ENCODE measurements around the gene ESPNL.

The ESPNL gene

GRCh38 chr2:238139196-238140039, 39.3 kb downstream of the ESPNL start:
- DNase-seq (ENCODE audit: low read depth, low spot score): no peak

GRCh38 chr2:238140040-238140439, 39.9 kb downstream of the ESPNL start:
- DNase-seq (ENCODE audit: low read depth, low spot score): no peak
- no peak overlapping the region for H3K27ac ChIP-seq

More at GRCh38 chr2:238139196-238140039, 39.3 kb downstream of the ESPNL start:
- no peak overlapping the region for H3K27ac ChIP-seq

GRCh38 chr2:238140721-238141540, 40.8 kb downstream of the ESPNL start:
- DNase-seq (ENCODE audit: low read depth, low spot score): no peak
- H3K27ac ChIP-seq: peak overlapping the region; percentile 48

GRCh38 chr2:238141541-238142318, 41.6 kb downstream of the ESPNL start:
- H3K27ac ChIP-seq: peak overlapping the region; percentile 48
- DNase-seq (ENCODE audit: low read depth, low spot score): peak; percentile 64

- DNase-seq (ENCODE audit: low read depth, low spot score): no peak
- H3K27ac ChIP-seq: peak overlapping the region; percentile 48
Measured at GRCh38 chr2:238142382-238143205, 42.5 kb downstream of the ESPNL start.

GRCh38 chr2:238143239-238143951, 43.3 kb downstream of the ESPNL start:
- DNase-seq (ENCODE audit: low read depth, low spot score): peak; percentile 24
- no peak overlapping the region for H3K27ac ChIP-seq

- DNase-seq (ENCODE audit: low read depth, low spot score): no peak
- H3K27ac ChIP-seq: no peak overlapping the region
Measured at GRCh38 chr2:238144262-238144661, 44.1 kb downstream of the ESPNL start.

GRCh38 chr2:238145046-238145445, 44.9 kb downstream of the ESPNL start:
- DNase-seq (ENCODE audit: low read depth, low spot score): no peak

GRCh38 chr2:238145851-238146250, 45.7 kb downstream of the ESPNL start:
- no peak for DNase-seq (ENCODE audit: low read depth, low spot score)
- H3K27ac ChIP-seq: no peak overlapping the region

More at GRCh38 chr2:238145046-238145445, 44.9 kb downstream of the ESPNL start:
- H3K27ac ChIP-seq: no peak overlapping the region

GRCh38 chr2:238146884-238147544, 46.9 kb downstream of the ESPNL start:
- H3K27ac ChIP-seq: no peak overlapping the region
- DNase-seq (ENCODE audit: low read depth, low spot score): no peak

- no peak for DNase-seq (ENCODE audit: low read depth, low spot score)
- no peak overlapping the region for H3K27ac ChIP-seq
Measured at GRCh38 chr2:238148981-238149380, 48.8 kb downstream of the ESPNL start.

- DNase-seq (ENCODE audit: low read depth, low spot score): no peak
Measured at GRCh38 chr2:238149841-238150572, 49.9 kb downstream of the ESPNL start.

GRCh38 chr2:238150686-238151085, 50.5 kb downstream of the ESPNL start:
- no peak overlapping the region for H3K27ac ChIP-seq
- no peak for DNase-seq (ENCODE audit: low read depth, low spot score)

More at GRCh38 chr2:238149841-238150572, 49.9 kb downstream of the ESPNL start:
- H3K27ac ChIP-seq: no peak overlapping the region

- DNase-seq (ENCODE audit: low read depth, low spot score): no peak
Measured at GRCh38 chr2:238151205-238151604, 51.1 kb downstream of the ESPNL start.

GRCh38 chr2:238151628-238152235, 51.6 kb downstream of the ESPNL start:
- no peak overlapping the region for H3K27ac ChIP-seq
- no peak for DNase-seq (ENCODE audit: low read depth, low spot score)

More at GRCh38 chr2:238151205-238151604, 51.1 kb downstream of the ESPNL start:
- no peak overlapping the region for H3K27ac ChIP-seq

GRCh38 chr2:238152771-238153688, 52.9 kb downstream of the ESPNL start:
- no peak overlapping the region for H3K27ac ChIP-seq
- DNase-seq (ENCODE audit: low read depth, low spot score): no peak
